ENCODE results near the gene COPS3. TPM values are rescaled to one million over a fixed set of nuclear protein-coding genes. Genes with fewer than 3 reads are reported as not detected.
A peak's percentile ranks its signal among the peaks of the same experiment; 100 is the strongest.

COPS3 gene
- total and polyA plus RNA-seq, 9 of the 15 experiments (the other 6 are each of a cell fraction or from before 2014, with no cell fraction given), result 92.4 to 295 (median 167) TPM

DNA sequence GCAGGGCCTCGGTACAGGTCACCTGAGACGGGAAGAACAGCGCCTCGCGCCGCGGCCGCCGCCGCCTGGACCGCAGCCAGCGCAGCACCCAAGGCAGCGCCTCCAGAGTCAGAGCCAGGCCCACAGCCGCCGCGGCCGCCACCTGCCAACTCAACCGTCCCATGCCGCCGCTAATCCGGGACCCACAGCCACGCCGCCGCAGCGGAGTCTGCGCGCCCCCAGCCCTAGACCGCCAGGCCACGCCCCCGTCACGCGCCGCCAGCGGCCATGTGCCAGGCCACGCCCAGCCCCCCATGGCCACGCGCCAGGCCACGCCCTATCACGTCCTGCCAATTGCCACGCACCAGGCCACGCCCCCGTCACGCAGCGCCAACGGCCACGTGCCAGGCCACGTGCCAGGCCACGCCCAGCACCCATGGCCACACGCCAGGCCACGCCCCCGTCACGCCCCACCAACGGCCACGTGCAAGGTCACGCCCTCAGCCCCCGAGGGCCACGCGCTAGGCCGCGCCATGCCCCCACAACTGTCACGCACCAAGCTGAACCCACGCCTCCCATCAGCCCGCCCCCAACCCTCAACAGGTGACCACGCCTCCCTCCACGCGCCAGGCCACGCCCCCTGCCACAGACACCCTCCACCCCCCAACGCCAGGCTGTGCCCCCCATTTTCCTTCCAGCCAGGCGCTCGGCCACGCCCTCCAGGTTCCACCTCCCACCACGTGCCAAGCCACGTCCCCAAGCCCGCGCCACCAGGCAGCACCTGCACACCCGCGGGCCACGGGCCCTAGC is 74.7 kb downstream of the COPS3 start, which contains the start of gene PLD6 (continued):
- TF ChIP-seq POLR3A (IDR thresholded peaks at IDR 0.05; ENCODE audit: borderline replicate concordance, extremely low read depth, insufficient read depth, insufficient read length) (no peak), SP2 (IDR thresholded peaks at IDR 0.05; ENCODE audit: extremely low read depth, low read depth, low read length, poor library complexity, severe bottlenecking) (no peak), ZKSCAN8 (CRISPR knock-in tag; IDR thresholded peaks at IDR 0.05) (no peak), ZNF408 (CRISPR knock-in tag; IDR thresholded peaks at IDR 0.05; ENCODE audit: low read depth) (no peak), CEBPG (CRISPR knock-in tag; IDR thresholded peaks at IDR 0.05) (no peak), CEBPG (tag; conservative IDR thresholded peaks at IDR 0.05 in 1 of 2, IDR thresholded peaks at IDR 0.05 in 1 of 2) (no peak), CHCHD3 (CRISPR knock-in tag; IDR thresholded peaks at IDR 0.05) (no peak), ZSCAN32 (CRISPR knock-in tag; IDR thresholded peaks at IDR 0.05) (no peak), MEF2D (tag; conservative IDR thresholded peaks at IDR 0.05; ENCODE audit: low read depth) (no peak), ZNF766 (CRISPR knock-in tag; conservative IDR thresholded peaks at IDR 0.05) (0 out of 2 replicates have a peak, but pooled peaks have one; percentile 6), ZNF253 (CRISPR knock-in tag; conservative IDR thresholded peaks at IDR 0.05) (no peak), ZKSCAN3 (CRISPR knock-in tag; IDR thresholded peaks at IDR 0.05) (no peak), CBFA2T2 (conservative IDR thresholded peaks at IDR 0.05) (peak; percentile 58), ZNF717 (CRISPR knock-in tag; IDR thresholded peaks at IDR 0.05) (no peak), ETV1 (tag; conservative IDR thresholded peaks at IDR 0.05; ENCODE audit: low read depth) (no peak), RBM17 (IDR thresholded peaks at IDR 0.05; ENCODE audit: borderline replicate concordance, low read depth, low read length) (no peak), PHF20 (IDR thresholded peaks at IDR 0.05; ENCODE audit: partially characterized antibody) (no peak), SMARCA5 (IDR thresholded peaks at IDR 0.05) (no peak), KLF13 (tag; IDR thresholded peaks at IDR 0.05; ENCODE audit: borderline replicate concordance, low read depth) (peak; percentile 97; the same call in 1 of the 2 replicates), RAD21 (CRISPR knock-in tag; conservative IDR thresholded peaks at IDR 0.05 in 1 of 2, IDR thresholded peaks at IDR 0.05 in 1 of 2) (no peak), PTRF (tag; IDR thresholded peaks at IDR 0.05) (no peak), STAT5A (IDR thresholded peaks at IDR 0.05; ENCODE audit: borderline replicate concordance, low read length) (no peak)
- TF ChIP-seq, protein P1, sequence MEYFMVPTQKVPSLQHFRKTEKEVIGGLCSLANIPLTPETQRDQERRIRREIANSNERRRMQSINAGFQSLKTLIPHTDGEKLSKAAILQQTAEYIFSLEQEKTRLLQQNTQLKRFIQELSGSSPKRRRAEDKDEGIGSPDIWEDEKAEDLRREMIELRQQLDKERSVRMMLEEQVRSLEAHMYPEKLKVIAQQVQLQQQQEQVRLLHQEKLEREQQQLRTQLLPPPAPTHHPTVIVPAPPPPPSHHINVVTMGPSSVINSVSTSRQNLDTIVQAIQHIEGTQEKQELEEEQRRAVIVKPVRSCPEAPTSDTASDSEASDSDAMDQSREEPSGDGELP (CRISPR knock-in tag; IDR thresholded peaks at IDR 0.05; ENCODE audit: borderline replicate concordance), result peak; percentile 87
- TF ChIP-seq, protein P2, sequence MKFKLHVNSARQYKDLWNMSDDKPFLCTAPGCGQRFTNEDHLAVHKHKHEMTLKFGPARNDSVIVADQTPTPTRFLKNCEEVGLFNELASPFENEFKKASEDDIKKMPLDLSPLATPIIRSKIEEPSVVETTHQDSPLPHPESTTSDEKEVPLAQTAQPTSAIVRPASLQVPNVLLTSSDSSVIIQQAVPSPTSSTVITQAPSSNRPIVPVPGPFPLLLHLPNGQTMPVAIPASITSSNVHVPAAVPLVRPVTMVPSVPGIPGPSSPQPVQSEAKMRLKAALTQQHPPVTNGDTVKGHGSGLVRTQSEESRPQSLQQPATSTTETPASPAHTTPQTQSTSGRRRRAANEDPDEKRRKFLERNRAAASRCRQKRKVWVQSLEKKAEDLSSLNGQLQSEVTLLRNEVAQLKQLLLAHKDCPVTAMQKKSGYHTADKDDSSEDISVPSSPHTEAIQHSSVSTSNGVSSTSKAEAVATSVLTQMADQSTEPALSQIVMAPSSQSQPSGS (CRISPR knock-in tag; IDR thresholded peaks at IDR 0.05), result peak; percentile 80
- TF ChIP-seq, protein P3, sequence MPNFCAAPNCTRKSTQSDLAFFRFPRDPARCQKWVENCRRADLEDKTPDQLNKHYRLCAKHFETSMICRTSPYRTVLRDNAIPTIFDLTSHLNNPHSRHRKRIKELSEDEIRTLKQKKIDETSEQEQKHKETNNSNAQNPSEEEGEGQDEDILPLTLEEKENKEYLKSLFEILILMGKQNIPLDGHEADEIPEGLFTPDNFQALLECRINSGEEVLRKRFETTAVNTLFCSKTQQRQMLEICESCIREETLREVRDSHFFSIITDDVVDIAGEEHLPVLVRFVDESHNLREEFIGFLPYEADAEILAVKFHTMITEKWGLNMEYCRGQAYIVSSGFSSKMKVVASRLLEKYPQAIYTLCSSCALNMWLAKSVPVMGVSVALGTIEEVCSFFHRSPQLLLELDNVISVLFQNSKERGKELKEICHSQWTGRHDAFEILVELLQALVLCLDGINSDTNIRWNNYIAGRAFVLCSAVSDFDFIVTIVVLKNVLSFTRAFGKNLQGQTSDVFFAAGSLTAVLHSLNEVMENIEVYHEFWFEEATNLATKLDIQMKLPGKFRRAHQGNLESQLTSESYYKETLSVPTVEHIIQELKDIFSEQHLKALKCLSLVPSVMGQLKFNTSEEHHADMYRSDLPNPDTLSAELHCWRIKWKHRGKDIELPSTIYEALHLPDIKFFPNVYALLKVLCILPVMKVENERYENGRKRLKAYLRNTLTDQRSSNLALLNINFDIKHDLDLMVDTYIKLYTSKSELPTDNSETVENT (CRISPR knock-in tag; IDR thresholded peaks at IDR 0.05), result no peak

Data from K562 (cell line).